GM15510 (cell line): ENCODE data around the gene FAM107B.

Experiments
- POLR2A ChIP-seq: IDR thresholded peaks from 3 replicates; pipeline ENCODE4 v1.6.1; 2011; ENCODE audit warnings: borderline replicate concordance; ENCODE audit not compliant: insufficient read length; ENCODE audit errors: extremely low read depth

The FAM107B gene

GRCh38 chr10:14787938-14788337 is 13.2 kb upstream of the FAM107B start:
- TF ChIP-seq POLR2A: no peak

GRCh38 chr10:14784459-14785055 is 9.9 kb upstream of the FAM107B start:
- no peak for TF ChIP-seq POLR2A

GRCh38 chr10:14782691-14783363 is 8.1 kb upstream of the FAM107B start:
- no peak for TF ChIP-seq POLR2A

GRCh38 chr10:14781763-14782162 is 7.1 kb upstream of the FAM107B start:
- no peak for TF ChIP-seq POLR2A

- no peak for TF ChIP-seq POLR2A
Observed at GRCh38 chr10:14779001-14779651, 4.4 kb upstream of the FAM107B start.

GRCh38 chr10:14776546-14776945 is 1.8 kb upstream of the FAM107B start:
- TF ChIP-seq POLR2A: no peak

GRCh38 chr10:14775656-14776055 is 959 bp upstream of the FAM107B start:
- TF ChIP-seq POLR2A: no peak

- TF ChIP-seq POLR2A: no peak
Observed at GRCh38 chr10:14774214-14774580, 500 bp downstream of the FAM107B start.

- TF ChIP-seq POLR2A: no peak
Observed at GRCh38 chr10:14773551-14774213, 1.0 kb downstream of the FAM107B start.

GRCh38 chr10:14772399-14772798 is 2.3 kb downstream of the FAM107B start:
- no peak for TF ChIP-seq POLR2A

GRCh38 chr10:14770927-14771326 is 3.8 kb downstream of the FAM107B start:
- TF ChIP-seq POLR2A: no peak

- no peak for TF ChIP-seq POLR2A
Observed at GRCh38 chr10:14761372-14761771, 13.3 kb downstream of the FAM107B start.

- TF ChIP-seq POLR2A: no peak
Observed at GRCh38 chr10:14758994-14759664, 15.6 kb downstream of the FAM107B start.

GRCh38 chr10:14758451-14758850 is 16.2 kb downstream of the FAM107B start:
- TF ChIP-seq POLR2A: no peak

- TF ChIP-seq POLR2A: no peak
Observed at GRCh38 chr10:14757986-14758385, 16.7 kb downstream of the FAM107B start.
